ENCODE measurements around the gene RXRA. TPM values are rescaled to one million over a fixed set of nuclear protein-coding genes. Genes with fewer than 3 reads are reported as not detected.

RXRA gene
- total and polyA plus RNA-seq, 2 experiments from 2014 or later: 32.9 to 46.1 TPM

- TF ChIP-seq, protein P1, sequence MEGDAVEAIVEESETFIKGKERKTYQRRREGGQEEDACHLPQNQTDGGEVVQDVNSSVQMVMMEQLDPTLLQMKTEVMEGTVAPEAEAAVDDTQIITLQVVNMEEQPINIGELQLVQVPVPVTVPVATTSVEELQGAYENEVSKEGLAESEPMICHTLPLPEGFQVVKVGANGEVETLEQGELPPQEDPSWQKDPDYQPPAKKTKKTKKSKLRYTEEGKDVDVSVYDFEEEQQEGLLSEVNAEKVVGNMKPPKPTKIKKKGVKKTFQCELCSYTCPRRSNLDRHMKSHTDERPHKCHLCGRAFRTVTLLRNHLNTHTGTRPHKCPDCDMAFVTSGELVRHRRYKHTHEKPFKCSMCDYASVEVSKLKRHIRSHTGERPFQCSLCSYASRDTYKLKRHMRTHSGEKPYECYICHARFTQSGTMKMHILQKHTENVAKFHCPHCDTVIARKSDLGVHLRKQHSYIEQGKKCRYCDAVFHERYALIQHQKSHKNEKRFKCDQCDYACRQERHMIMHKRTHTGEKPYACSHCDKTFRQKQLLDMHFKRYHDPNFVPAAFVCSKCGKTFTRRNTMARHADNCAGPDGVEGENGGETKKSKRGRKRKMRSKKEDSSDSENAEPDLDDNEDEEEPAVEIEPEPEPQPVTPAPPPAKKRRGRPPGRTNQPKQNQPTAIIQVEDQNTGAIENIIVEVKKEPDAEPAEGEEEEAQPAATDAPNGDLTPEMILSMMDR (IDR thresholded peaks at IDR 0.05; ENCODE audit: low read depth, low read length): no peak
- no peak for DNase-seq (ENCODE audit: low read depth in 1 of 2, low spot score in 1 of 2)
- no peaks in the 10 kb centered on the region for H3K27me3 ChIP-seq
- no peak overlapping the region for H3K4me3 ChIP-seq
- no peaks in the 10 kb centered on the region for H3K36me3 ChIP-seq
- no peaks in the 10 kb centered on the region for H3K9me3 ChIP-seq (ENCODE audit: low read depth)
- no peak overlapping the region for H3K27ac ChIP-seq
- peaks cover 5% of the 10 kb centered on the region for H3K4me1 ChIP-seq (ENCODE audit: low read depth)
Measured at GRCh38 chr9:134410835-134411217, 84.6 kb downstream of the RXRA start.

GRCh38 chr9:134411440-134412297, 85.4 kb downstream of the RXRA start:
- H3K36me3 ChIP-seq: no peaks in the 10 kb centered on the region
- H3K9me3 ChIP-seq (ENCODE audit: low read depth): no peaks in the 10 kb centered on the region
- TF ChIP-seq, protein P1 (IDR thresholded peaks at IDR 0.05; ENCODE audit: low read depth, low read length): no peak
- peak in 1 of 2 donors; percentile 47 for DNase-seq (ENCODE audit: low read depth in 1 of 2, low spot score in 1 of 2)
- peaks cover 5% of the 10 kb centered on the region for H3K4me1 ChIP-seq (ENCODE audit: low read depth)
- no peak overlapping the region for H3K27ac ChIP-seq
- H3K27me3 ChIP-seq: no peaks in the 10 kb centered on the region
- H3K4me3 ChIP-seq: no peak overlapping the region

- TF ChIP-seq, protein P1 (IDR thresholded peaks at IDR 0.05; ENCODE audit: low read depth, low read length): no peak
- Histone ChIP-seq H3K36me3 (no peaks in the 10 kb centered on the region), H3K27me3 (no peaks in the 10 kb centered on the region), H3K9me3 (ENCODE audit: low read depth) (no peaks in the 10 kb centered on the region), H3K4me3 (no peak overlapping the region), H3K4me1 (ENCODE audit: low read depth) (peaks cover 5% of the 10 kb centered on the region), H3K27ac (no peak overlapping the region)
- no peak for DNase-seq (ENCODE audit: low read depth in 1 of 2, low spot score in 1 of 2)
Measured at GRCh38 chr9:134412298-134412711, 86.0 kb downstream of the RXRA start.

- TF ChIP-seq, protein P1 (IDR thresholded peaks at IDR 0.05; ENCODE audit: low read depth, low read length): no peak
- H3K27ac ChIP-seq: no peak overlapping the region
- no peak overlapping the region for H3K4me3 ChIP-seq
- DNase-seq (ENCODE audit: low read depth in 1 of 2, low spot score in 1 of 2): no peak
- no peaks in the 10 kb centered on the region for H3K9me3 ChIP-seq (ENCODE audit: low read depth)
- no peaks in the 10 kb centered on the region for H3K27me3 ChIP-seq
- peaks cover 3% of the 10 kb centered on the region for H3K36me3 ChIP-seq
- peaks cover 5% of the 10 kb centered on the region for H3K4me1 ChIP-seq (ENCODE audit: low read depth)
Measured at GRCh38 chr9:134413112-134413715, 87.0 kb downstream of the RXRA start.

- no peaks in the 10 kb centered on the region for H3K27me3 ChIP-seq
- no peak overlapping the region for H3K4me3 ChIP-seq
- no peaks in the 10 kb centered on the region for H3K9me3 ChIP-seq (ENCODE audit: low read depth)
- peaks cover 3% of the 10 kb centered on the region for H3K36me3 ChIP-seq
- H3K27ac ChIP-seq: no peak overlapping the region
- peak in 1 of 2 donors; percentile 77 for DNase-seq (ENCODE audit: low read depth in 1 of 2, low spot score in 1 of 2)
- TF ChIP-seq, protein P1 (IDR thresholded peaks at IDR 0.05; ENCODE audit: low read depth, low read length): no peak
- H3K4me1 ChIP-seq (ENCODE audit: low read depth): peaks cover 5% of the 10 kb centered on the region
Measured at GRCh38 chr9:134413890-134414623, 87.8 kb downstream of the RXRA start.

Data from cardiac muscle cell (in vitro differentiated cells and primary cell).